ENCODE measurements around the gene SOX13. TPM values are rescaled to one million over a fixed set of nuclear protein-coding genes. Genes with fewer than 3 reads are reported as not detected.
A peak's percentile ranks its signal among the peaks of the same experiment; 100 is the strongest.

SOX13 gene
- total RNA-seq, 4 donors from 2014 or later: 13.3 to 25.6 (median 21.7) TPM

GRCh38 chr1:204162494-204163074, 89.7 kb downstream of the SOX13 start:
- H3K4me3 ChIP-seq: no peak overlapping the region
- WGBS: 20% methylated on average over 5 of the region's 7 CpGs
- no peak overlapping the region for H3K27ac ChIP-seq (replicated peaks in 1 of 4)
- H3K27me3 ChIP-seq: peaks cover 0 to 43% (median 0%) of the 10 kb centered on the region in 4 donors
- no peak for DNase-seq (ENCODE audit: extremely low spot score)
- no peak for TF ChIP-seq EP300 (IDR thresholded peaks at IDR 0.05)
- peak in 2 of 3 experiments; percentile 96 for TF ChIP-seq CTCF (IDR thresholded peaks at IDR 0.05)
- no peak for TF ChIP-seq POLR2A (IDR thresholded peaks at IDR 0.05; ENCODE audit: low read depth)
- peak in 1 of 2 donors; percentile 19 for TF ChIP-seq POLR2AphosphoS5 (IDR thresholded peaks at IDR 0.05)
- intact Hi-C loops (cut with DNase I): loop anchor here (1.0 to 5.0 kb wide), 2 partner anchors 45 to 201 kb away; no protein-coding TSS in a partner anchor
- no peaks in the 10 kb centered on the region for H3K36me3 ChIP-seq
- peaks cover 0 to 3% (median 1%) of the 10 kb centered on the region in 4 donors for H3K4me1 ChIP-seq
- H3K9me3 ChIP-seq: no peaks in the 10 kb centered on the region

GRCh38 chr1:204166219-204166618, 93.3 kb downstream of the SOX13 start, which contains the start of gene REN:
REN (minus strand) TSS chr1:204166337; CDS start chr1:204166293, 44 bp downstream.
- intact Hi-C loops (cut with DNase I): no loop called here
- 69% methylated on average over 5 of the region's 5 CpGs for WGBS

DNA sequence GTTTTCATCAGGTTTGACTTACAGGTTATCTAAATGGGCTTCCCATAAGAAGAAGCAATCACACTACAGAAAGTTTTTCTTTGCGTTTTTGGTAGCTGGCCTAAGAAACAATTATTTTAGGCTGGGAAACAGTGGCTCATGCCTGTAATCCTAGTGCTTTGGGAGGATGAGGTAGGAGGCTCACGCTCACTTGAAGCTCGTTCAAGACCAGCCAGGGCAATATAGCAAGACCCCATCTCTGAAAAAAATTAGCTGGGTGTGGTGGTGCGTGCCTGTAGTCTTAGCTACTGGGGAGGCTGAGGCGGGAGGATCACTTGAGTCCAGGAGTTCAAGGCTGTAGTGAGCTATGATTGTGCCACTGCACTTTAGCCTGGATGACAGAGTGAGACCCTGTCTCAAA, 94.8 kb downstream of the SOX13 start:
- intact Hi-C loops (cut with DNase I): no loop called here
- no peak for DNase-seq (ENCODE audit: extremely low spot score)
- 90% methylated on average over 5 of the region's 5 CpGs for WGBS

More at GRCh38 chr1:204166219-204166618, 93.3 kb downstream of the SOX13 start, which contains the start of gene REN:
- H3K27ac ChIP-seq (replicated peaks in 1 of 4): no peak within 1 kb of the TSS
- H3K27me3 ChIP-seq: peaks cover 0 to 32% (median 0%) of the 10 kb centered on the region in 4 donors
- peaks cover 0 to 3% (median 1%) of the 10 kb centered on the region in 4 donors for H3K4me1 ChIP-seq
- H3K9me3 ChIP-seq: peaks cover 0 to 19% (median 13%) of the 10 kb centered on the region in 4 donors
- H3K4me3 ChIP-seq: no peak within 1 kb of the TSS
- TF ChIP-seq POLR2A (IDR thresholded peaks at IDR 0.05; ENCODE audit: low read depth) (no peak), EP300 (IDR thresholded peaks at IDR 0.05) (no peak), POLR2AphosphoS5 (IDR thresholded peaks at IDR 0.05) (no peak), CTCF (IDR thresholded peaks at IDR 0.05) (no peak)
- no peaks in the 10 kb centered on the region for H3K36me3 ChIP-seq
- no peak for DNase-seq (ENCODE audit: extremely low spot score)

DNA sequence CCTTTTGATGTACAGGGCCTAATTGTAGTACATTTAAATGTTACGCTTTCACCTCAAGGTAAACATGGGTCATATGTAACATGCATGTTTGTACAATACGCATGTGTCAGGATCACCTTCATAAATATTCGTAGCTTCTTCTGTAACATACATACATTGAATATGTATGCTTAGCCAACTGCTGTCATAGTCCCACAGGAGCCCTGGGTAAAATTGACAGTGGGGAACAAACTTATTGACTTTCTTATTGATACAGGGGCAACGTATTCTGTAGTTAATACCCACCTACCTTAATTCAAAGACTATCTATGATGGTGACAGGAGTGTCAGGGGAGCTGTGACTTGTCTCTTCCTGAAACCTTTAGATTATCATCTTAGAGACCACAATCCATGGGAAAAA, 96.9 kb downstream of the SOX13 start:
- Histone ChIP-seq H3K36me3 (no peaks in the 10 kb centered on the region), H3K27me3 (peaks cover 0 to 32% (median 0%) of the 10 kb centered on the region in 4 donors), H3K4me3 (no peak overlapping the region), H3K9me3 (peaks cover 0 to 19% (median 13%) of the 10 kb centered on the region in 4 donors), H3K27ac (replicated peaks in 1 of 4) (no peak overlapping the region), H3K4me1 (no peaks in the 10 kb centered on the region)
- DNase-seq (ENCODE audit: extremely low spot score): no peak
- no peak for TF ChIP-seq EP300 (IDR thresholded peaks at IDR 0.05)
- 94% methylated on average over 4 of the region's 4 CpGs for WGBS
- intact Hi-C loops (cut with DNase I): no loop called here

More for the DNA sequence above, 94.8 kb downstream of the SOX13 start:
- H3K36me3 ChIP-seq: no peaks in the 10 kb centered on the region
- H3K9me3 ChIP-seq: peaks cover 0 to 19% (median 13%) of the 10 kb centered on the region in 4 donors
- no peak for TF ChIP-seq EP300 (IDR thresholded peaks at IDR 0.05)
- TF ChIP-seq CTCF (IDR thresholded peaks at IDR 0.05): no peak
- TF ChIP-seq POLR2A (IDR thresholded peaks at IDR 0.05; ENCODE audit: low read depth): no peak
- TF ChIP-seq POLR2AphosphoS5 (IDR thresholded peaks at IDR 0.05): no peak
- H3K27me3 ChIP-seq: peaks cover 0 to 21% (median 0%) of the 10 kb centered on the region in 4 donors
- H3K27ac ChIP-seq (replicated peaks in 1 of 4): no peak overlapping the region
- peaks cover 0 to 2% (median 0%) of the 10 kb centered on the region in 4 donors for H3K4me1 ChIP-seq
- no peak overlapping the region for H3K4me3 ChIP-seq

DNA sequence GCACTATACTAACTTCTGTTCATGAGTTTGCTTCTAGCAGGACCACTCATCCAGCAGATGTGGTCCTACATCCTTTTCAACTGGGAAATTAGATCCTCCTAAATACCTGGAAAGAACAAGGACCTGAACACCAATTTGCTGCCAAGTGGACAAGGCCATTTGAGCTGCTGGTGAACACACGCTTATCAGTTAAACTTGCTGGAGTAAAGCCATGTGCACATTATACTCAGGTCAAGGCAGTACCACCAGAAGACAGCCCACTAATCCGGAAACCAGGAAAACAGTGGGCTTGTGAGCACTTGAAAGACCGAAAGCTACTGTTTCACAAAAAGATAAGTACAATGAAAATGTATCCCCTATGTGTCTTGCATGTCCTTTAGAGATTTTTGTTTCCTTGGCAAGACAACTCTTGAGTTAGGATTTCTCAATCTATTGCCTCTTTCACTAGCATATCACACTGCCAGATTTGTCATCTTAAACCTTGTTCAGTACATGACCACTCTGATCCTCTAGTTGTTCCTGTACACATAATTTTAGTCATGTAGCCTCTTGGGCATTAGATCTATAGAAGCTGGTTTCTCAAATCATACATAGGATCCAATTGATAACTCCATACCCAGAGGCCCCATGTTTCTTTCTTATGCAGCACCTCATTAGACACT, 97.7 kb downstream of the SOX13 start:
- no peaks in the 10 kb centered on the region for H3K4me1 ChIP-seq
- no peak for TF ChIP-seq POLR2A (IDR thresholded peaks at IDR 0.05; ENCODE audit: low read depth)
- TF ChIP-seq CTCF (IDR thresholded peaks at IDR 0.05): no peak
- TF ChIP-seq POLR2AphosphoS5 (IDR thresholded peaks at IDR 0.05): no peak
- no peak for TF ChIP-seq EP300 (IDR thresholded peaks at IDR 0.05)
- intact Hi-C loops (cut with DNase I): no loop called here
- H3K27ac ChIP-seq (replicated peaks in 1 of 4): no peak overlapping the region
- no peak overlapping the region for H3K4me3 ChIP-seq
- no peak for DNase-seq (ENCODE audit: extremely low spot score)
- no peaks in the 10 kb centered on the region for H3K36me3 ChIP-seq
- peaks cover 0 to 38% (median 0%) of the 10 kb centered on the region in 4 donors for H3K27me3 ChIP-seq
- WGBS: 80% methylated on average over 3 of the region's 3 CpGs
- H3K9me3 ChIP-seq: peaks cover 0 to 19% (median 13%) of the 10 kb centered on the region in 4 donors

Measured in esophagus muscularis mucosa (tissue), 4 donors.